ENCODE results near the gene SCGB1D2.

DNA sequence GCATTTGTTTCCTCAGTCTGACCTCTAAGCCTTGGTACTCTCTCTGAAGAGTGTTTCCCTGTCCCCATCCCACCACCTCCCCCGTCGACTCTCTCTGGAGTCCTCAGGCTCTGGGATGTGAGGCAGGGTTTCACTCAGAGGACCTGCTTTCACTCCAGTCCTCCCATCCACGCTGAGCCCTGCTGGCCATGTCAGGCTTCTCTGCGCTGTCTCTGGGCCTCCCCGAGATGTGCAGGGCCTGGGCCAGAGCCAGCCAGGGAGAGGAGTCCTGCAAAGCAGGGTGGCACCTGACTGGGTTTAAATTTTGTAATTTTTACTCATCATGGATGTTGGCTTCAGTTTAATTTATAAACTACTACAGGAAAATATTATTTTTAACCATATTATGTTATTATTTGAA is 31.2 kb downstream of the SCGB1D2 start:
- TF ChIP-seq, protein P1, sequence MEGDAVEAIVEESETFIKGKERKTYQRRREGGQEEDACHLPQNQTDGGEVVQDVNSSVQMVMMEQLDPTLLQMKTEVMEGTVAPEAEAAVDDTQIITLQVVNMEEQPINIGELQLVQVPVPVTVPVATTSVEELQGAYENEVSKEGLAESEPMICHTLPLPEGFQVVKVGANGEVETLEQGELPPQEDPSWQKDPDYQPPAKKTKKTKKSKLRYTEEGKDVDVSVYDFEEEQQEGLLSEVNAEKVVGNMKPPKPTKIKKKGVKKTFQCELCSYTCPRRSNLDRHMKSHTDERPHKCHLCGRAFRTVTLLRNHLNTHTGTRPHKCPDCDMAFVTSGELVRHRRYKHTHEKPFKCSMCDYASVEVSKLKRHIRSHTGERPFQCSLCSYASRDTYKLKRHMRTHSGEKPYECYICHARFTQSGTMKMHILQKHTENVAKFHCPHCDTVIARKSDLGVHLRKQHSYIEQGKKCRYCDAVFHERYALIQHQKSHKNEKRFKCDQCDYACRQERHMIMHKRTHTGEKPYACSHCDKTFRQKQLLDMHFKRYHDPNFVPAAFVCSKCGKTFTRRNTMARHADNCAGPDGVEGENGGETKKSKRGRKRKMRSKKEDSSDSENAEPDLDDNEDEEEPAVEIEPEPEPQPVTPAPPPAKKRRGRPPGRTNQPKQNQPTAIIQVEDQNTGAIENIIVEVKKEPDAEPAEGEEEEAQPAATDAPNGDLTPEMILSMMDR (IDR thresholded peaks at IDR 0.05), result no peak
- no peak for TF ChIP-seq POLR2AphosphoS5 (IDR thresholded peaks at IDR 0.05)

Data from prostate gland (tissue), 2 donors.